Neural progenitor cell (in vitro differentiated cells): ENCODE data around the gene CD300LD. TPM values are rescaled to one million over a fixed set of nuclear protein-coding genes. Genes with fewer than 3 reads are reported as not detected.

Experiments used
- DNase-seq: peaks from one replicate; pipeline ENCODE4 v3.0.0-alpha.2; 2016; ENCODE audit warnings: low spot score
- H2AFZ ChIP-seq: fragments of 200-600 bp; sonication (generic); replicated peaks from 2 replicates; pipeline ENCODE4 v1.6.1; 2016; ENCODE audit warnings: antibody characterized with exemption
- H3F3A ChIP-seq: fragments of 200-600 bp; sonication (generic); 2 replicates; pipeline ENCODE4 v1.6.1; 2016; ENCODE audit warnings: antibody characterized with exemption, low read depth
- H3K27ac ChIP-seq: fragments of 200-600 bp; sonication (generic); 2 replicates; pipeline ENCODE4 v1.5.1; 2016; ENCODE audit warnings: mild to moderate bottlenecking
- H3K27me3 ChIP-seq: fragments of 200-600 bp; sonication (generic); 2 replicates; pipeline ENCODE4 v1.6.1; 2016; ENCODE audit warnings: mild to moderate bottlenecking, moderate library complexity
- H3K36me3 ChIP-seq: fragments of 200-600 bp; sonication (generic); 2 replicates; pipeline ENCODE4 v1.5.1; 2016
- H3K4me1 ChIP-seq: fragments of 200-600 bp; sonication (generic); 2 replicates; pipeline ENCODE4 v1.6.1; 2016; ENCODE audit warnings: mixed run types
- H3K4me2 ChIP-seq: fragments of 200-600 bp; sonication (generic); 2 replicates; pipeline ENCODE4 v1.6.1; 2016
- H3K4me3 ChIP-seq: fragments of 200-600 bp; sonication (generic); 2 replicates; pipeline ENCODE4 v1.5.1; 2016
- H3K79me2 ChIP-seq: fragments of 200-600 bp; sonication (generic); 2 replicates; pipeline ENCODE4 v1.6.1; 2016; ENCODE audit warnings: low read depth
- H3K9ac ChIP-seq: fragments of 200-600 bp; sonication (generic); 2 replicates; pipeline ENCODE4 v1.6.1; 2016
- H3K9me3 ChIP-seq: fragments of 200-600 bp; sonication (generic); 2 replicates; pipeline ENCODE4 v1.5.1; 2016; ENCODE audit warnings: low read depth
- H4K20me1 ChIP-seq: fragments of 200-600 bp; sonication (generic); 2 replicates; pipeline ENCODE4 v1.6.1; 2016; ENCODE audit warnings: low read depth
- H3K27ac Mint-ChIP-seq: 3 replicates; pipeline ENCODE4 v1.8.0; 2021; ENCODE audit warnings: mixed read lengths
- H3K27me3 Mint-ChIP-seq: 2 replicates; pipeline ENCODE4 v1.8.0; 2022; ENCODE audit warnings: low read depth, mild to moderate bottlenecking, inconsistent platforms, moderate library complexity, mixed read lengths; ENCODE audit not compliant: insufficient read depth
- H3K36me3 Mint-ChIP-seq: 3 replicates; pipeline ENCODE4 v1.8.0; 2021; ENCODE audit warnings: mixed read lengths
- H3K4me1 Mint-ChIP-seq: 3 replicates; pipeline ENCODE4 v1.8.0; 2021; ENCODE audit warnings: mixed read lengths
- H3K4me3 Mint-ChIP-seq: 3 replicates; pipeline ENCODE4 v1.8.0; 2021; ENCODE audit warnings: mild to moderate bottlenecking, moderate library complexity, mixed read lengths
- H3K9me3 Mint-ChIP-seq: 3 replicates; pipeline ENCODE4 v1.8.0; 2020; ENCODE audit warnings: mixed read lengths
- EZH2 ChIP-seq: fragments of 200-600 bp; sonication (generic); IDR thresholded peaks from 2 replicates; pipeline ENCODE4 v1.6.1; 2017; ENCODE audit warnings: antibody characterized with exemption, mild to moderate bottlenecking, moderate library complexity
- EZH2phosphoT487 ChIP-seq: fragments of 200-600 bp; sonication (generic); IDR thresholded peaks from 2 replicates; pipeline ENCODE4 v1.6.1; 2017; ENCODE audit warnings: antibody characterized with exemption
- total RNA-seq: library from RNA; depleted of rRNA; stranded (reverse); fragments of >200 nt; gene quantifications from 2 replicates; pipeline ENCODE4 v1.2.3, GENCODE V29; 2015; ENCODE audit warnings: low replicate concordance
- TF ChIP-seq, protein P1 (sequence below): fragments of 200-600 bp; sonication (generic); IDR thresholded peaks from 2 replicates; pipeline ENCODE4 v1.5.1; 2017; ENCODE audit warnings: antibody characterized with exemption, mild to moderate bottlenecking

CD300LD gene
- total RNA-seq, 1 donor from 2014 or later: not detected

DNA sequence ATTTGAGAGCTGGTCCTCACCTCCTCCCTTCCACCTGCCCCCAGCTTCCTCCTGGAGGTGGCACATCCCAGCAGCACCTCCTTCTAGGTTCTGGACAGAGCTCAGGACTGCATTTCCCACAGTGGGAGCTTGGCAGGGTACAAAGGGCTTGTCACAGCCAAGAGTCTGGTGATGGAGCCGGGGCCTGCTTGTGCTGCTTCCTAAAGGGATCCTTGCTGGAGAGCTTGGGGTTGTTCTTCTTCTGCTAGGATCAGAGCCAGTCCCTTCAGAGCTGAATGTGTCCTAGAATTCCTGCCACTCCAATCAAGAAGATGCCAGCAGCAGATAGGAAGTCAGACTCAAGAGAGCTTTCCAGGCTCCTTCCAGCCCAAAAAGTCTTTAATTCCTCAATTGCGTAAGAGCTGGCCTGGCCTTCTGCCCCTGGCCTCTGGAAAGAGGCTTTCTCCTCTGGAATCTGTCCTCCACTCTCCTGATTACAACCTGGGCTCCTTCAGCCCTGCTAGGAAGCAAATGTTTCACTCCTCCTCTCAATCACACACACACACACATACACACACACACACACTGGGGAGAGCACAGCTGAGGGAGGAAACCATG lies 27.1 kb upstream of the CD300LD start:
- H3K27ac Mint-ChIP-seq: no peak overlapping the region

DNA sequence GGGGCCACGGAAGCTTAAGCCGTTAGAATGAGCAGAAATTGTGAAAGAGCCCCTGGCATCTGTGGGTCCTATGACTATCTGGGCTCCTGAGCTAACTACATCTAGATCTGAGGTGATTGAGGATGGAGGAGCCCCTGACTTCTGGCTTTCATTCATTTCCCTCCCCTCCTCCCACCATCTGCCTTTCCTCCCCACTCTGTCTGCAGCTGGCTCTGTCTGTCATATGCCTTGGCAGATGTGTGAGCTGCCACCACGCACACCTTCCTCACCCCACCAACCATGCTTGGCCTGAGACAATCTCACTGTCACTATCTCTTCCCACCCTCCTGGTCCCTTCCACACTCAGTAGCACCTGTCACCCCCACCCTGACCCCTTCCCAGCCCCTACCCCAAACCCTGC lies 26.4 kb upstream of the CD300LD start:
- H3K4me1 ChIP-seq: no peaks in the 10 kb centered on the region
- Mint-ChIP-seq H3K36me3 (no peaks in the 10 kb centered on the region), H3K27ac (no peak overlapping the region), H3K9me3 (no peaks in the 10 kb centered on the region), H3K27me3 (peaks cover 24% of the 10 kb centered on the region), H3K4me1 (no peaks in the 10 kb centered on the region), H3K4me3 (no peak overlapping the region)
- no peaks in the 10 kb centered on the region for H3F3A ChIP-seq
- DNase-seq: no peak
- H3K9ac ChIP-seq: no peak overlapping the region
- TF ChIP-seq EZH2phosphoT487 (no peak), EZH2 (no peak)
- TF ChIP-seq, protein P1, sequence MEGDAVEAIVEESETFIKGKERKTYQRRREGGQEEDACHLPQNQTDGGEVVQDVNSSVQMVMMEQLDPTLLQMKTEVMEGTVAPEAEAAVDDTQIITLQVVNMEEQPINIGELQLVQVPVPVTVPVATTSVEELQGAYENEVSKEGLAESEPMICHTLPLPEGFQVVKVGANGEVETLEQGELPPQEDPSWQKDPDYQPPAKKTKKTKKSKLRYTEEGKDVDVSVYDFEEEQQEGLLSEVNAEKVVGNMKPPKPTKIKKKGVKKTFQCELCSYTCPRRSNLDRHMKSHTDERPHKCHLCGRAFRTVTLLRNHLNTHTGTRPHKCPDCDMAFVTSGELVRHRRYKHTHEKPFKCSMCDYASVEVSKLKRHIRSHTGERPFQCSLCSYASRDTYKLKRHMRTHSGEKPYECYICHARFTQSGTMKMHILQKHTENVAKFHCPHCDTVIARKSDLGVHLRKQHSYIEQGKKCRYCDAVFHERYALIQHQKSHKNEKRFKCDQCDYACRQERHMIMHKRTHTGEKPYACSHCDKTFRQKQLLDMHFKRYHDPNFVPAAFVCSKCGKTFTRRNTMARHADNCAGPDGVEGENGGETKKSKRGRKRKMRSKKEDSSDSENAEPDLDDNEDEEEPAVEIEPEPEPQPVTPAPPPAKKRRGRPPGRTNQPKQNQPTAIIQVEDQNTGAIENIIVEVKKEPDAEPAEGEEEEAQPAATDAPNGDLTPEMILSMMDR: no peak
- H3K4me2 ChIP-seq: no peak overlapping the region
- no peak overlapping the region for H2AFZ ChIP-seq
- H3K27me3 ChIP-seq: peaks cover 71% of the 10 kb centered on the region
- no peaks in the 10 kb centered on the region for H3K36me3 ChIP-seq
- H3K9me3 ChIP-seq: no peaks in the 10 kb centered on the region
- no peaks in the 10 kb centered on the region for H4K20me1 ChIP-seq
- no peaks in the 10 kb centered on the region for H3K79me2 ChIP-seq
- no peak overlapping the region for H3K4me3 ChIP-seq
- H3K27ac ChIP-seq: no peak overlapping the region

More for the DNA sequence above, 27.1 kb upstream of the CD300LD start:
- Histone ChIP-seq H3K79me2 (no peaks in the 10 kb centered on the region), H3K9ac (no peak overlapping the region), H2AFZ (no peak overlapping the region), H3K4me2 (no peak overlapping the region), H3K9me3 (no peaks in the 10 kb centered on the region), H3K4me1 (no peaks in the 10 kb centered on the region), H3K36me3 (no peaks in the 10 kb centered on the region), H4K20me1 (no peaks in the 10 kb centered on the region), H3K27me3 (peaks cover 71% of the 10 kb centered on the region), H3F3A (no peaks in the 10 kb centered on the region), H3K27ac (no peak overlapping the region), H3K4me3 (no peak overlapping the region)
- TF ChIP-seq EZH2 (no peak), EZH2phosphoT487 (no peak)
- TF ChIP-seq, protein P1: no peak
- Mint-ChIP-seq H3K9me3 (no peaks in the 10 kb centered on the region), H3K36me3 (no peaks in the 10 kb centered on the region), H3K4me1 (no peaks in the 10 kb centered on the region), H3K4me3 (no peak overlapping the region), H3K27me3 (peaks cover 24% of the 10 kb centered on the region)
- no peak for DNase-seq

DNA sequence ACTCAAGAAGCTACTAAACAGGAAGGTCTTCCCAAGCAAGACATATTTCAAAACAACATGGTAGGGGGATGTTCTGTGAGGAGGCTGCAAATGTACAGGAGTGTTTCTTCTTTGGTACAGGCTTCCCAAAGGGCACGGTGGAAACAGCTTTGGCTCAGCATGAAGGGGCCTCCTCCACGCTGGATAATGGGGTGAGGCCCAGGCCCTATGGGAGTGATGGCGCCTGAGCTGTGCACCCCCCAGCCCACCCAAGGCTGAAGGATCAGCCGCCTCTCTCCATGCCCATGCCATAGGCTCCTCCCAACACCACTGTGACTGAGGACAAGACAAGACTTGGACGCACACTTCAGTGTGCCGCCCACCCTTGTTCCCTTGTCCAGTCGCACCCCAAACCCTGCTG lies 24.6 kb upstream of the CD300LD start:
- H3K4me1 ChIP-seq: no peaks in the 10 kb centered on the region
- H4K20me1 ChIP-seq: no peaks in the 10 kb centered on the region
- H3K9me3 ChIP-seq: no peaks in the 10 kb centered on the region
- H3K27me3 ChIP-seq: peaks cover 70% of the 10 kb centered on the region
- H3K4me1 Mint-ChIP-seq: no peaks in the 10 kb centered on the region
- DNase-seq: no peak
- H3K27ac Mint-ChIP-seq: no peak overlapping the region
- peak overlapping the region; percentile 73 for H3K4me3 Mint-ChIP-seq
- no peak overlapping the region for H3K9ac ChIP-seq
- no peaks in the 10 kb centered on the region for H3K36me3 Mint-ChIP-seq
- no peaks in the 10 kb centered on the region for H3K36me3 ChIP-seq
- H3K4me3 ChIP-seq: no peak overlapping the region
- no peak overlapping the region for H3K4me2 ChIP-seq
- H3K27me3 Mint-ChIP-seq: peaks cover 19% of the 10 kb centered on the region
- no peak overlapping the region for H2AFZ ChIP-seq
- no peak for TF ChIP-seq EZH2phosphoT487
- TF ChIP-seq, protein P1: no peak
- TF ChIP-seq EZH2: no peak
- H3K9me3 Mint-ChIP-seq: no peaks in the 10 kb centered on the region
- no peaks in the 10 kb centered on the region for H3F3A ChIP-seq
- H3K27ac ChIP-seq: no peak overlapping the region
- no peaks in the 10 kb centered on the region for H3K79me2 ChIP-seq
